Dendritic cell treated with granulocyte-macrophage colony-stimulating factor and Interleukin-4, amounts not matched to agents 40 ng/mL and 50 ng/mL, for 4 days (primary cell): Measurements from ENCODE around the gene TECR.
A peak's percentile ranks its signal among the peaks of the same experiment; 100 is the strongest.
"Not testable (repeated sequence)": the region's sequence is repeated elsewhere in the genome, so short reads cannot be mapped to it uniquely, and the experiment has no call there.

Experiments used
- H3K27ac Mint-ChIP-seq: one replicate; pipeline ENCODE4 v1.8.0; 2022; ENCODE audit warnings: mild to moderate bottlenecking, mixed read lengths
- H3K27me3 Mint-ChIP-seq: one replicate; pipeline ENCODE4 v1.8.0; 2022; ENCODE audit warnings: mild to moderate bottlenecking, mixed read lengths
- H3K36me3 Mint-ChIP-seq: one replicate; pipeline ENCODE4 v1.8.0; 2022; ENCODE audit warnings: low read depth, mixed read lengths
- H3K4me1 Mint-ChIP-seq: one replicate; pipeline ENCODE4 v1.8.0; 2022; ENCODE audit warnings: low read depth, mixed read lengths
- H3K4me3 Mint-ChIP-seq: one replicate; pipeline ENCODE4 v1.8.0; 2022; ENCODE audit warnings: mild to moderate bottlenecking, moderate library complexity, mixed read lengths
- H3K9me3 Mint-ChIP-seq: one replicate; pipeline ENCODE4 v1.8.0; 2022; ENCODE audit warnings: mixed read lengths
- intact Hi-C: fragments of 100-400 bp; cut with micrococcal nuclease; formaldehyde crosslinking; loops from one replicate; pipeline ENCODE4 v1.15.0; 2022

The TECR gene

GRCh38 chr19:14565765-14566711 is 36.6 kb downstream of the TECR start:
- H3K9me3 Mint-ChIP-seq, result no peaks in the 10 kb centered on the region
- no peak overlapping the region for H3K4me3 Mint-ChIP-seq
- intact Hi-C loops, result no loop called here
- H3K27ac Mint-ChIP-seq, result no peak overlapping the region
- H3K36me3 Mint-ChIP-seq, result peaks cover 93% of the 10 kb centered on the region
- H3K27me3 Mint-ChIP-seq, result no peaks in the 10 kb centered on the region
- peaks cover 58% of the 10 kb centered on the region for H3K4me1 Mint-ChIP-seq

GRCh38 chr19:14566712-14567077 is 37.3 kb downstream of the TECR start:
- no peaks in the 10 kb centered on the region for H3K27me3 Mint-ChIP-seq
- intact Hi-C loops, result no loop called here
- H3K4me1 Mint-ChIP-seq, result peaks cover 59% of the 10 kb centered on the region
- H3K4me3 Mint-ChIP-seq, result no peak overlapping the region
- peaks cover 94% of the 10 kb centered on the region for H3K36me3 Mint-ChIP-seq
- no peak overlapping the region for H3K27ac Mint-ChIP-seq
- H3K9me3 Mint-ChIP-seq, result no peaks in the 10 kb centered on the region

GRCh38 chr19:14567079-14567478 is 37.7 kb downstream of the TECR start:
- Mint-ChIP-seq H3K27me3 (no peaks in the 10 kb centered on the region), H3K4me3 (no peak overlapping the region), H3K9me3 (no peaks in the 10 kb centered on the region), H3K36me3 (peaks cover 94% of the 10 kb centered on the region), H3K27ac (no peak overlapping the region), H3K4me1 (peaks cover 57% of the 10 kb centered on the region)
- intact Hi-C loops, result no loop called here

- peak overlapping the region; percentile 97 for H3K4me3 Mint-ChIP-seq
- peaks cover 54% of the 10 kb centered on the region for H3K36me3 Mint-ChIP-seq
- H3K27me3 Mint-ChIP-seq, result no peaks in the 10 kb centered on the region
- intact Hi-C loops, result loop anchor here (5.0 to 10.0 kb wide), 2 partner anchors 214 to 556 kb away; a partner anchor contains a TSS
- no peaks in the 10 kb centered on the region for H3K9me3 Mint-ChIP-seq
- H3K27ac Mint-ChIP-seq, result peak overlapping the region; percentile 94
- H3K4me1 Mint-ChIP-seq, result peaks cover 62% of the 10 kb centered on the region
Measured at GRCh38 chr19:14570864-14571527, 41.6 kb downstream of the TECR start.

- Mint-ChIP-seq H3K9me3 (no peaks in the 10 kb centered on the region), H3K36me3 (peaks cover 45% of the 10 kb centered on the region), H3K27me3 (no peaks in the 10 kb centered on the region), H3K4me1 (peaks cover 66% of the 10 kb centered on the region), H3K4me3 (peak within 1 kb of the TSS; percentile 97), H3K27ac (peak within 1 kb of the TSS; percentile 94)
- intact Hi-C loops, result loop anchor here (5.0 to 10.0 kb wide), 2 partner anchors 213 to 555 kb away; a partner anchor contains a TSS
Measured at GRCh38 chr19:14571695-14572490, 42.5 kb downstream of the TECR start, which contains the start of gene NDUFB7. NDUFB7 (minus strand) TSS chr19:14572066; CDS start chr19:14572000, 66 bp downstream.

- H3K27me3 Mint-ChIP-seq, result no peaks in the 10 kb centered on the region
- peaks cover 35% of the 10 kb centered on the region for H3K4me1 Mint-ChIP-seq
- H3K9me3 Mint-ChIP-seq, result no peaks in the 10 kb centered on the region
Measured at GRCh38 chr19:14575428-14575980, 46.1 kb downstream of the TECR start.

GRCh38 chr19:14576363-14576762 is 47.0 kb downstream of the TECR start:
- H3K9me3 Mint-ChIP-seq, result no peaks in the 10 kb centered on the region
- H3K4me1 Mint-ChIP-seq, result peaks cover 26% of the 10 kb centered on the region
- H3K36me3 Mint-ChIP-seq, result peaks cover 6% of the 10 kb centered on the region
- intact Hi-C loops, result loop anchor here (10.0 kb wide), 1 partner anchor 208 kb away; no protein-coding TSS in a partner anchor
- no peak overlapping the region for H3K27ac Mint-ChIP-seq
- H3K4me3 Mint-ChIP-seq, result no peak overlapping the region
- no peaks in the 10 kb centered on the region for H3K27me3 Mint-ChIP-seq

More at GRCh38 chr19:14575428-14575980, 46.1 kb downstream of the TECR start:
- intact Hi-C loops, result loop anchor here (10.0 kb wide), 1 partner anchor 209 kb away; no protein-coding TSS in a partner anchor
- Mint-ChIP-seq H3K27ac (no peak overlapping the region), H3K4me3 (no peak overlapping the region), H3K36me3 (peaks cover 11% of the 10 kb centered on the region)

GRCh38 chr19:14577264-14577663 is 47.9 kb downstream of the TECR start:
- Mint-ChIP-seq H3K9me3 (no peaks in the 10 kb centered on the region), H3K27me3 (no peaks in the 10 kb centered on the region), H3K4me3 (no peak overlapping the region), H3K36me3 (no peaks in the 10 kb centered on the region), H3K27ac (no peak overlapping the region), H3K4me1 (peaks cover 21% of the 10 kb centered on the region)
- intact Hi-C loops, result loop anchor here (10.0 kb wide), 1 partner anchor 208 kb away; no protein-coding TSS in a partner anchor

GRCh38 chr19:14577885-14578427 is 48.6 kb downstream of the TECR start:
- Mint-ChIP-seq H3K9me3 (no peaks in the 10 kb centered on the region), H3K27ac (no peak overlapping the region), H3K36me3 (no peaks in the 10 kb centered on the region), H3K27me3 (no peaks in the 10 kb centered on the region), H3K4me1 (peaks cover 27% of the 10 kb centered on the region), H3K4me3 (no peak overlapping the region)
- intact Hi-C loops, result loop anchor here (10.0 kb wide), 1 partner anchor 207 kb away; no protein-coding TSS in a partner anchor

GRCh38 chr19:14580623-14581237 is 51.3 kb downstream of the TECR start:
- H3K4me1 Mint-ChIP-seq, result peaks cover 31% of the 10 kb centered on the region
- H3K4me3 Mint-ChIP-seq, result no peak overlapping the region
- no peaks in the 10 kb centered on the region for H3K36me3 Mint-ChIP-seq
- H3K27me3 Mint-ChIP-seq, result no peaks in the 10 kb centered on the region
- no peak overlapping the region for H3K27ac Mint-ChIP-seq
- H3K9me3 Mint-ChIP-seq, result no peaks in the 10 kb centered on the region
- intact Hi-C loops, result no loop called here

GRCh38 chr19:14582894-14583340 is 53.5 kb downstream of the TECR start, which contains the start of gene CLEC17A:
CLEC17A (plus strand) TSS chr19:14583084; CDS start chr19:14583161, 77 bp downstream.
- intact Hi-C loops, result no loop called here
- Mint-ChIP-seq H3K27ac (peak within 1 kb of the TSS; percentile 56), H3K36me3 (no peaks in the 10 kb centered on the region), H3K4me1 (peaks cover 32% of the 10 kb centered on the region), H3K4me3 (no peak within 1 kb of the TSS), H3K27me3 (peaks cover 1% of the 10 kb centered on the region), H3K9me3 (no peaks in the 10 kb centered on the region)

GRCh38 chr19:14584372-14584771 is 55.0 kb downstream of the TECR start:
- H3K4me1 Mint-ChIP-seq, result peaks cover 38% of the 10 kb centered on the region
- H3K9me3 Mint-ChIP-seq, H3K36me3 Mint-ChIP-seq, H3K27me3 Mint-ChIP-seq, H3K4me3 Mint-ChIP-seq, intact Hi-C loops, H3K27ac Mint-ChIP-seq: not testable (repeated sequence)
